ENCODE results near the gene ADGRG6.

GRCh38 chr6:142440600-142441293 lies 138.9 kb downstream of the ADGRG6 start:
- TF ChIP-seq JUND (IDR thresholded peaks at IDR 0.05) (no peak), RXRA (IDR thresholded peaks at IDR 0.05) (no peak), TAF1 (conservative IDR thresholded peaks at IDR 0.05) (no peak), NR2F2 (IDR thresholded peaks at IDR 0.05) (no peak), SP1 (IDR thresholded peaks at IDR 0.05) (no peak), REST (IDR thresholded peaks at IDR 0.05) (no peak), HNF4A (conservative IDR thresholded peaks at IDR 0.05) (no peak), MAX (IDR thresholded peaks at IDR 0.05) (no peak), YY1 (IDR thresholded peaks at IDR 0.05) (no peak), RAD21 (IDR thresholded peaks at IDR 0.05) (no peak), GABPA (IDR thresholded peaks at IDR 0.05 in 1 of 2, conservative IDR thresholded peaks at IDR 0.05 in 1 of 2) (no peak)
- TF ChIP-seq, protein P1, sequence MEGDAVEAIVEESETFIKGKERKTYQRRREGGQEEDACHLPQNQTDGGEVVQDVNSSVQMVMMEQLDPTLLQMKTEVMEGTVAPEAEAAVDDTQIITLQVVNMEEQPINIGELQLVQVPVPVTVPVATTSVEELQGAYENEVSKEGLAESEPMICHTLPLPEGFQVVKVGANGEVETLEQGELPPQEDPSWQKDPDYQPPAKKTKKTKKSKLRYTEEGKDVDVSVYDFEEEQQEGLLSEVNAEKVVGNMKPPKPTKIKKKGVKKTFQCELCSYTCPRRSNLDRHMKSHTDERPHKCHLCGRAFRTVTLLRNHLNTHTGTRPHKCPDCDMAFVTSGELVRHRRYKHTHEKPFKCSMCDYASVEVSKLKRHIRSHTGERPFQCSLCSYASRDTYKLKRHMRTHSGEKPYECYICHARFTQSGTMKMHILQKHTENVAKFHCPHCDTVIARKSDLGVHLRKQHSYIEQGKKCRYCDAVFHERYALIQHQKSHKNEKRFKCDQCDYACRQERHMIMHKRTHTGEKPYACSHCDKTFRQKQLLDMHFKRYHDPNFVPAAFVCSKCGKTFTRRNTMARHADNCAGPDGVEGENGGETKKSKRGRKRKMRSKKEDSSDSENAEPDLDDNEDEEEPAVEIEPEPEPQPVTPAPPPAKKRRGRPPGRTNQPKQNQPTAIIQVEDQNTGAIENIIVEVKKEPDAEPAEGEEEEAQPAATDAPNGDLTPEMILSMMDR (IDR thresholded peaks at IDR 0.05; ENCODE audit: low read depth, low read length, missing input control), result no peak
- TF ChIP-seq, protein P2, sequence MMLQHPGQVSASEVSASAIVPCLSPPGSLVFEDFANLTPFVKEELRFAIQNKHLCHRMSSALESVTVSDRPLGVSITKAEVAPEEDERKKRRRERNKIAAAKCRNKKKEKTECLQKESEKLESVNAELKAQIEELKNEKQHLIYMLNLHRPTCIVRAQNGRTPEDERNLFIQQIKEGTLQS (IDR thresholded peaks at IDR 0.05), result no peak
- TF ChIP-seq, protein P3, sequence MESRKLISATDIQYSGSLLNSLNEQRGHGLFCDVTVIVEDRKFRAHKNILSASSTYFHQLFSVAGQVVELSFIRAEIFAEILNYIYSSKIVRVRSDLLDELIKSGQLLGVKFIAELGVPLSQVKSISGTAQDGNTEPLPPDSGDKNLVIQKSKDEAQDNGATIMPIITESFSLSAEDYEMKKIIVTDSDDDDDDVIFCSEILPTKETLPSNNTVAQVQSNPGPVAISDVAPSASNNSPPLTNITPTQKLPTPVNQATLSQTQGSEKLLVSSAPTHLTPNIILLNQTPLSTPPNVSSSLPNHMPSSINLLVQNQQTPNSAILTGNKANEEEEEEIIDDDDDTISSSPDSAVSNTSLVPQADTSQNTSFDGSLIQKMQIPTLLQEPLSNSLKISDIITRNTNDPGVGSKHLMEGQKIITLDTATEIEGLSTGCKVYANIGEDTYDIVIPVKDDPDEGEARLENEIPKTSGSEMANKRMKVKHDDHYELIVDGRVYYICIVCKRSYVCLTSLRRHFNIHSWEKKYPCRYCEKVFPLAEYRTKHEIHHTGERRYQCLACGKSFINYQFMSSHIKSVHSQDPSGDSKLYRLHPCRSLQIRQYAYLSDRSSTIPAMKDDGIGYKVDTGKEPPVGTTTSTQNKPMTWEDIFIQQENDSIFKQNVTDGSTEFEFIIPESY (IDR thresholded peaks at IDR 0.05), result no peak

Measured in liver (tissue), 3 donors.